ENCODE measurements around the gene VAV1. TPM values are rescaled to one million over a fixed set of nuclear protein-coding genes. Genes with fewer than 3 reads are reported as not detected.

Gene VAV1
- total and polyA plus RNA-seq, 9 of the 15 experiments (the other 6 are each of a cell fraction or from before 2014, with no cell fraction given) = 0.46 to 20.1 (median 11.1) TPM

GRCh38 chr19:6737873-6738786 lies 34.4 kb upstream of the VAV1 start (continued):
- TF ChIP-seq ZNF639 (CRISPR knock-in tag; conservative IDR thresholded peaks at IDR 0.05 in 1 of 2, IDR thresholded peaks at IDR 0.05 in 1 of 2) = no peak; a peak in 2 of 4 replicates
- TF ChIP-seq CHAMP1 (IDR thresholded peaks at IDR 0.05) = no peak
- 0 out of 2 replicates have a peak, but pooled peaks have one; percentile 59 for TF ChIP-seq NR1H2 (CRISPR knock-in tag; IDR thresholded peaks at IDR 0.05)
- no peak for TF ChIP-seq CREB1 (IDR thresholded peaks at IDR 0.05)
- no peak for TF ChIP-seq CREB1 (CRISPR knock-in tag; IDR thresholded peaks at IDR 0.05)
- TF ChIP-seq GATAD2B (IDR thresholded peaks at IDR 0.05; ENCODE audit: borderline replicate concordance) = no peak
- TF ChIP-seq STAT5B (CRISPR knock-in tag; IDR thresholded peaks at IDR 0.05) = no peak
- no peak for TF ChIP-seq ZNF184 (CRISPR knock-in tag; IDR thresholded peaks at IDR 0.05)
- peak; percentile 92 for TF ChIP-seq ZNF175 (CRISPR knock-in tag; IDR thresholded peaks at IDR 0.05; ENCODE audit: low read depth)
- TF ChIP-seq CHD1 (IDR thresholded peaks at IDR 0.05; ENCODE audit: low read length) = no peak
- peak; percentile 96 to 97 for TF ChIP-seq SIX5 (IDR thresholded peaks at IDR 0.05; ENCODE audit: borderline replicate concordance in 1 of 2, insufficient read depth in 1 of 2, low read depth in 1 of 2, low read length in 2 of 2)
- TF ChIP-seq ZNF407 (IDR thresholded peaks at IDR 0.05; ENCODE audit: low read depth) = no peak
- TF ChIP-seq ZNF253 (CRISPR knock-in tag; conservative IDR thresholded peaks at IDR 0.05) = no peak

All from K562 (cell line).